OCI-LY7 (cell line): Measurements from ENCODE around the gene TMEM190. TPM values are rescaled to one million over a fixed set of nuclear protein-coding genes. Genes with fewer than 3 reads are reported as not detected.
"Not testable (repeated sequence)": the region's sequence is repeated elsewhere in the genome, so short reads cannot be mapped to it uniquely, and the experiment has no call there.

ENCODE experiments used
- BruUV-seq: library from RNA; stranded (reverse); fragments of 400-500 nt; replicated peaks from 2 replicates; lab custom pipeline; 2021; lab: Mats Ljungman, UMichigan
- CTCF ChIA-PET: fragments of 300-600 bp; sonication (Branson Sonifier 250); formaldehyde crosslinking; loops from one replicate; lab custom pipeline; 2022; ENCODE audit warnings: antibody characterized with exemption; ENCODE audit not compliant: unreplicated experiment; lab: Charles Lee
- POLR2A ChIA-PET: fragments of 300-600 bp; sonication (Branson Sonifier 250); formaldehyde crosslinking; loops from one replicate; lab custom pipeline; 2022; ENCODE audit warnings: antibody characterized with exemption; lab: Charles Lee
- DNase-seq: peaks from one replicate; pipeline ENCODE4 v3.0.0-alpha.2; 2015; ENCODE audit warnings: low spot score
- H2AFZ ChIP-seq: fragments of 200-600 bp; sonication (generic), shearing (Covaris generic); 2 replicates; pipeline ENCODE4 v1.6.1; 2014; ENCODE audit warnings: mild to moderate bottlenecking, antibody characterized with exemption, low read length, moderate library complexity
- H3K27ac ChIP-seq: fragments of 200-600 bp; sonication (generic); 2 replicates; pipeline ENCODE4 v1.5.1; 2014; ENCODE audit warnings: mixed run types, low read depth, mild to moderate bottlenecking, moderate library complexity, low read length, inconsistent platforms; ENCODE audit not compliant: poor library complexity, severe bottlenecking
- H3K36me3 ChIP-seq: fragments of 200-600 bp; sonication (generic); 2 replicates; pipeline ENCODE4 v1.6.1; 2014; ENCODE audit warnings: mild to moderate bottlenecking, antibody characterized with exemption, low read length, moderate library complexity, mixed read lengths; ENCODE audit not compliant: insufficient read depth
- H3K4me1 ChIP-seq: fragments of 200-600 bp; sonication (generic); 2 replicates; pipeline ENCODE4 v1.5.1; 2014; ENCODE audit warnings: mild to moderate bottlenecking, low read length; ENCODE audit not compliant: insufficient read depth, poor library complexity, severe bottlenecking
- H3K4me2 ChIP-seq: fragments of 200-600 bp; sonication (generic); 2 replicates; pipeline ENCODE4 v1.6.1; 2014; ENCODE audit warnings: mild to moderate bottlenecking, low read length
- H3K4me3 ChIP-seq: fragments of 200-600 bp; sonication (generic); 2 replicates; pipeline ENCODE4 v1.5.1; 2014; ENCODE audit warnings: mild to moderate bottlenecking, low read depth, low read length; ENCODE audit not compliant: poor library complexity, severe bottlenecking
- H3K79me2 ChIP-seq: fragments of 200-600 bp; sonication (generic); 2 replicates; pipeline ENCODE4 v1.6.1; 2016; ENCODE audit warnings: low read depth, mild to moderate bottlenecking, low read length, moderate library complexity, mixed read lengths; ENCODE audit not compliant: insufficient read depth
- H3K9me2 ChIP-seq: fragments of 200-600 bp; sonication (generic); 2 replicates; pipeline ENCODE4 v1.6.1; 2016; ENCODE audit warnings: mild to moderate bottlenecking, low read length, mixed read lengths; ENCODE audit not compliant: insufficient read depth
- H3K9me3 ChIP-seq: fragments of 200-600 bp; sonication (generic); 2 replicates; pipeline ENCODE4 v1.6.1; 2014; ENCODE audit warnings: mild to moderate bottlenecking, mixed run types, low read length, mixed read lengths
- H4K20me1 ChIP-seq: fragments of 200-600 bp; sonication (generic); 2 replicates; pipeline ENCODE4 v1.6.1; 2014; ENCODE audit warnings: mild to moderate bottlenecking, antibody characterized with exemption, low read length, moderate library complexity, mixed read lengths; ENCODE audit not compliant: insufficient read depth
- EZH2phosphoT487 ChIP-seq: fragments of 200-600 bp; sonication (generic); IDR thresholded peaks from 2 replicates; pipeline ENCODE4 v1.6.1; 2018; ENCODE audit warnings: low read depth, borderline replicate concordance, mild to moderate bottlenecking, mixed run types, antibody characterized with exemption, low read length, moderate library complexity, mixed read lengths
- intact Hi-C: fragments of 100-400 bp; cut with micrococcal nuclease; formaldehyde crosslinking; loops from one replicate; pipeline ENCODE4 v1.10.0; 2022; ENCODE audit not compliant: unreplicated experiment
- total RNA-seq, 2 experiments: library from RNA; depleted of rRNA in 1 of 2; stranded (reverse); fragments of >200 nt in 1 of 2; shearing (Covaris generic) in 1 of 2; gene quantifications; 2 replicates each; pipeline ENCODE4 v1.2.3, GENCODE V29; 2014 to 2022
- TF ChIP-seq, protein P1 (sequence below): fragments of 200-600 bp; sonication (generic); conservative IDR thresholded peaks from 2 replicates; pipeline ENCODE4 v1.5.1; 2014; ENCODE audit warnings: mild to moderate bottlenecking, antibody characterized with exemption, low read length, moderate library complexity, mixed read lengths

Gene TMEM190
- total RNA-seq, 2 experiments from 2014 or later, result not detected

- ChIA-PET POLR2A (interaction anchor here (0.5 kb wide), 1 partner anchor 155 kb away, joined by 3 read pairs; no protein-coding TSS in a partner anchor), CTCF (no interaction called here)
- peak overlapping the region; percentile 89 for H3K4me2 ChIP-seq
- H3K9me2 ChIP-seq, result no peaks in the 10 kb centered on the region
- H2AFZ ChIP-seq, result no peak overlapping the region
- peak overlapping the region; percentile 100 for H3K4me3 ChIP-seq
- H3K36me3 ChIP-seq, result peaks cover 52% of the 10 kb centered on the region
- peaks cover 47% of the 10 kb centered on the region for H3K79me2 ChIP-seq
- H4K20me1 ChIP-seq, result peaks cover 32% of the 10 kb centered on the region
- H3K4me1 ChIP-seq, result peaks cover 32% of the 10 kb centered on the region
- intact Hi-C loops, result loop anchor here (2.0 kb wide), 1 partner anchor 126 kb away; the partner anchor contains the start of gene HSPBP1
- H3K9me3 ChIP-seq, result peaks cover 21% of the 10 kb centered on the region; the same call in 1 of the 2 replicates
- peak overlapping the region; percentile 92 for H3K27ac ChIP-seq
- TSS peak; percentile 68 for BruUV-seq
- peak; percentile 57 for DNase-seq
- TF ChIP-seq, protein P1, sequence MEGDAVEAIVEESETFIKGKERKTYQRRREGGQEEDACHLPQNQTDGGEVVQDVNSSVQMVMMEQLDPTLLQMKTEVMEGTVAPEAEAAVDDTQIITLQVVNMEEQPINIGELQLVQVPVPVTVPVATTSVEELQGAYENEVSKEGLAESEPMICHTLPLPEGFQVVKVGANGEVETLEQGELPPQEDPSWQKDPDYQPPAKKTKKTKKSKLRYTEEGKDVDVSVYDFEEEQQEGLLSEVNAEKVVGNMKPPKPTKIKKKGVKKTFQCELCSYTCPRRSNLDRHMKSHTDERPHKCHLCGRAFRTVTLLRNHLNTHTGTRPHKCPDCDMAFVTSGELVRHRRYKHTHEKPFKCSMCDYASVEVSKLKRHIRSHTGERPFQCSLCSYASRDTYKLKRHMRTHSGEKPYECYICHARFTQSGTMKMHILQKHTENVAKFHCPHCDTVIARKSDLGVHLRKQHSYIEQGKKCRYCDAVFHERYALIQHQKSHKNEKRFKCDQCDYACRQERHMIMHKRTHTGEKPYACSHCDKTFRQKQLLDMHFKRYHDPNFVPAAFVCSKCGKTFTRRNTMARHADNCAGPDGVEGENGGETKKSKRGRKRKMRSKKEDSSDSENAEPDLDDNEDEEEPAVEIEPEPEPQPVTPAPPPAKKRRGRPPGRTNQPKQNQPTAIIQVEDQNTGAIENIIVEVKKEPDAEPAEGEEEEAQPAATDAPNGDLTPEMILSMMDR, result no peak
- no peak for TF ChIP-seq EZH2phosphoT487
These were observed 30.4 kb downstream of the TMEM190 start for GRCh38 chr19:55406826-55407549.

GRCh38 chr19:55407550-55407799 lies 30.8 kb downstream of the TMEM190 start, which contains the start of gene UBE2S:
TSS of gene UBE2S (minus strand) at chr19:55407788. CDS start at chr19:55407589, 199 bp downstream.
- Histone ChIP-seq H3K9me3 (peaks cover 21% of the 10 kb centered on the region; the same call in 1 of the 2 replicates), H4K20me1 (peaks cover 27% of the 10 kb centered on the region), H3K4me1 (peaks cover 32% of the 10 kb centered on the region), H3K36me3 (peaks cover 47% of the 10 kb centered on the region), H3K4me2 (peak within 1 kb of the TSS; percentile 89), H3K4me3 (peak within 1 kb of the TSS; percentile 100), H3K79me2 (peaks cover 46% of the 10 kb centered on the region), H2AFZ (peak within 1 kb of the TSS; percentile 53; the same call in 1 of the 2 replicates), H3K27ac (peak within 1 kb of the TSS; percentile 92)
- POLR2A ChIA-PET, result interaction anchor here (0.6 kb wide), 1 partner anchor 231 kb away, joined by 6 read pairs; no protein-coding TSS in a partner anchor
- intact Hi-C loops, result loop anchor here (2.0 kb wide), 1 partner anchor 127 kb away; the partner anchor contains the start of gene HSPBP1
- BruUV-seq, DNase-seq, H3K9me2 ChIP-seq, CTCF ChIA-PET: not testable (repeated sequence)

GRCh38 chr19:55407800-55408532 lies 31.3 kb downstream of the TMEM190 start:
- Histone ChIP-seq H3K36me3 (peaks cover 42% of the 10 kb centered on the region), H3K27ac (peak overlapping the region; percentile 92), H3K79me2 (peaks cover 41% of the 10 kb centered on the region), H3K4me3 (peak overlapping the region; percentile 100), H3K9me2 (no peaks in the 10 kb centered on the region), H3K4me2 (peak overlapping the region; percentile 89), H3K4me1 (peaks cover 32% of the 10 kb centered on the region), H2AFZ (peak overlapping the region; percentile 53; the same call in 1 of the 2 replicates), H3K9me3 (peaks cover 21% of the 10 kb centered on the region; the same call in 1 of the 2 replicates), H4K20me1 (peaks cover 23% of the 10 kb centered on the region)
- peak; percentile 100 for DNase-seq
- POLR2A ChIA-PET, result interaction anchor here (0.6 kb wide), 1 partner anchor 231 kb away, joined by 6 read pairs; no protein-coding TSS in a partner anchor
- CTCF ChIA-PET, result no interaction called here
- no TSS peak for BruUV-seq
- TF ChIP-seq, protein P1, result no peak
- TF ChIP-seq EZH2phosphoT487, result no peak
- intact Hi-C loops, result loop anchor here (2.0 kb wide), 1 partner anchor 127 kb away; the partner anchor contains the start of gene HSPBP1
